Activated T-helper 9 cell treated with anti-CD3 and anti-CD28 coated beads, Interleukin-2, amount 50 U/mL, for 16 hours (primary cell): ENCODE measurements around the gene CNNM2.

Source experiments
- DNase-seq: peaks from one replicate; pipeline ENCODE4 v3.0.0-alpha.2; 2020; ENCODE audit warnings: low read depth

The CNNM2 gene

DNA sequence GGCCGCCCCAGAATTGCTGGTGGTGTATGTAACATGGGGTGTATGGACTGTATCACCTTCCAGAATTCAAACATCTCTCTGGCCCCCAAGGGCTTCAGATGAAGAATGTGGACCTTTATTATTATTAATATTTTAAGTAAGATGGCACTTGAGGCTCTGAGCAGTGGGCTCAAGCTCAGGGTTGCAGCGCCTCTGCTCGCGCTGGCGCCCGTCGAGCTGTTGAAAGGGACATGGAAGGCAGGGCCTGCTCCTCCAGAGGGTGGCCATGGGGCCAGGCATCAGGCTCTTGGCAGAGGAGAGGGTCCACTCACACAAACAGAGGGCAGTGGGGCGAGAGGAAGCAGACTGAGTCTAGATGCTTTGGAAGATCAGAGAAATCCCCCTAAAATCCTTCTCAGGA is 154.8 kb downstream of the CNNM2 start:
- no peak for DNase-seq

DNA sequence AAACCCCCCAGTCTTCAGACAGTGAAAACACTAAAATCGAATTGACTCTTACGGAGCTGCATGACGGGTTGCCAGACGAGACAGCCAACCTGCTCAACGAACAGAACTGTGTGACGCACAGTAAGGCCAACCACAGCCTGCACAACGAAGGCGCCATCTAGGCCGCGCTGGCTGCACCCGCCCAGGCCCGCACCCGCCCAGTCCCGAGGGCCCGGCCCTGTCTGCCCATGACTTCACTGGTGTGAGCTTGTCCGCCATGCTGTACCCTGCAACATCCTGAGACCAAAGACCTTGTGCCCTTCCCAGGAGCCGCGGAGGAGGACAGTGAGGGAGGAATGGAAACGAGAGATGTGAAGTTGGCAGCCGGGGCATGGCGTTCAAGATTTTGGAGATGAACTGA is 158.9 kb downstream of the CNNM2 start:
- DNase-seq, result no peak

DNA sequence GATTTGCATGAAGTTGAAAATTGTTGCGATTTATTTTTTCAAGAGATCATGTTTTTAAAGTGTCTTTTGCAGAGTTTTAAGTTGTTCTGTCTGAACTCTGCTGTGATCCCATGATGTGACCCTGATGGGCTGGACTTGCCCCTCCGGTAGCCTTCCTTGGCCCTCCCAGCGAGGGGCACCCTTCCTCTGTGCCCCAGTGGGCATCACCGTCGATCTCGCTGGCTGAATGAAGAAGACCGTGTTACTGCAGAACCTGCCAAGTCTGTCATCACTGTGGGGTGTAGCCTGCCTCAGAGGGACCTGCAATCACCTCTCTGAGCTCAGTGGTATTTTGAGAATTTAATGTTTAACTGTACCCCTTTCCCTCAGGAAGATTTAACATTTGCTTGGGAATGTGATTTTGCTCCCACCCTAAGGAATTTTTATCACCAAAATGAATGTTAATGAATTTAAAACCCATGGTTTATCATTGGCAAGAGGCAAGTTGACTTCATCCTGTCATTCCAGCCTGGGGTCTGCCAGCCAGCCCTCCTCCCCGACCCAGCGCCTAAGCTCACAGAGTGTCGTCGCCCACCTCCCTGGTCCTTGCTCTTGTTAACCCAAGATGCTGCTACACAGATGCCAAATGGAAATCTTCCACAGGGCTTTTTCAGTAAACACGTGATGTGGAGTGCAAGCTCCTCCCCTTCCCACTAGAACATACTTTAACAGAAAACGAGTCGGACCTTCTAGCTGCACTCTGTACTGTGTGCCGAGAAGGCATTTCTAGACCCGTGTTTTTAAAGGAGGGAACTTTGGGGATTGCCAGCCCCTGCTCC is 159.6 kb downstream of the CNNM2 start:
- no peak for DNase-seq

DNA sequence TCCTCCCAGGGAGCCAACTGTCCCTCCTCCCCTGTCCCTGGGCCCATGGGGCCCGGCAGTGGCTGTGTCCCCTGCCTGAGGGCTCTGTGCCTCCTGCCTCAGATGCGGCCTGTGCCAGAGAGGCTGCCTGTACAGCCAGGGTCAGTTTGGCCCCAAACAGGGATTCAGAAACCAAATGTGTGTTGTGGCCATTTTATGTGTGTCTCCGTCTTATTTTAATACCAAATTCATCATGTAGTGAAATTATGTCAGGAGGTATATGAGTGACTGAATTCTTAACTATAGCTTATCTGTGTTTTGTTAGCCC is 160.2 kb downstream of the CNNM2 start:
- DNase-seq, result no peak

DNA sequence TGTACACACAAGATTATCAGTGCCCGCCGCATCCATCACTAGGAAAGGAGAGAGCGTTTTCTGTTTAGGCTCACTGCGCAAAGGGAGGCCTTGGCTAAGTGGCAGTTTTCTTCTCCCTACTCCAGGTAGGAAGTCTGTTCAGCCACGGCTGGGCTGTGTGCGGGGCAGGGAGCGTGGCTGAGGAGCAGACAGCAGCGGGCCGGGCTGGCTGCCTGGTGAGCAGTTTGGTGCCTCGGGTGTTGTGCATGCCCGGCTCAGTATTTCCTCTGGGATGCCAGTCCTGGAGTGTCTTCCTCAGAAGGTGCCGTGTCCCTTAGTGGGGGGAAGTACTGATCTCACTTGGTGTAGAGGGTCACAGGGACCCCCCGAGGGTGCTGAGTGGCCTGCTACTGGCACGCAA is 160.6 kb downstream of the CNNM2 start:
- no peak for DNase-seq

DNA sequence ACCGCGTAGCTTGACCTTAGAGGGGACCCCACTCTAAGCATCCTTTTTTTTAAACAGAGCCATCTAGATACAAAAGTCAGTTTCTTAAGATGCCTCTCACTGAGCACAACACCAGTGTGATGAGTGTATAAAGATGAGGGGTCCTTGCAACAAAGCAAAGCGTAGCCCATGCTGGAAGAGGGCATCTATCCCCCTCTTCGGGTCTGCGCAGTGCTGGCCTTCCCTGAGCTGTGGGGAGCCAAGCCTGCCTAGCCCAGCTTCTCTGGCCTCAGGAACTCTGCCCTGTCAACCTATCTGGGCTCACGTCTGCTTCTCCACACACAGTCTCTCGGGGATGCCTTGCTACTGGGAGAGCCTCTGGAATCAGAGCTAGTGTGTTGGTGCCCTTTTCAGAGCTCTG is 161.0 kb downstream of the CNNM2 start:
- DNase-seq, result no peak

DNA sequence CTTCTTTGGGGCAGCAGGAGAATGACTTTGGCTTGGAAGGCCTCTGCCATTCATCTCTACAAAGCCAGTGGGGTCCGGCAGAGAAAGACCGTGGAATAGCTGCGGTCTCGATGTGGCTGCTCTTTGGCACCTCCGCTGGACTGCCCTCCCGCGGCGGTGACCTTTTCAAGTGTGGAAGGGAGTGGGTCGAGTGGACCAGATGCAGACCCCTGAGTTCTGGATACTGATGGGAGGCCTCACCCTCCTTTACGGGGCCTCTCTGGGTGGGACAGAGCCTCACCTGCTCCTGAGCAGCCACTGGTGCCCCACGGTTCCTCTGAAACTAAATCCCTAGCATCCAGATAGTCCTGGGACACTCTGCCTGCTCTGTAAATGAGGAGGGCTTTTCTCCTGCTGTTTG is 161.9 kb downstream of the CNNM2 start:
- no peak for DNase-seq

DNA sequence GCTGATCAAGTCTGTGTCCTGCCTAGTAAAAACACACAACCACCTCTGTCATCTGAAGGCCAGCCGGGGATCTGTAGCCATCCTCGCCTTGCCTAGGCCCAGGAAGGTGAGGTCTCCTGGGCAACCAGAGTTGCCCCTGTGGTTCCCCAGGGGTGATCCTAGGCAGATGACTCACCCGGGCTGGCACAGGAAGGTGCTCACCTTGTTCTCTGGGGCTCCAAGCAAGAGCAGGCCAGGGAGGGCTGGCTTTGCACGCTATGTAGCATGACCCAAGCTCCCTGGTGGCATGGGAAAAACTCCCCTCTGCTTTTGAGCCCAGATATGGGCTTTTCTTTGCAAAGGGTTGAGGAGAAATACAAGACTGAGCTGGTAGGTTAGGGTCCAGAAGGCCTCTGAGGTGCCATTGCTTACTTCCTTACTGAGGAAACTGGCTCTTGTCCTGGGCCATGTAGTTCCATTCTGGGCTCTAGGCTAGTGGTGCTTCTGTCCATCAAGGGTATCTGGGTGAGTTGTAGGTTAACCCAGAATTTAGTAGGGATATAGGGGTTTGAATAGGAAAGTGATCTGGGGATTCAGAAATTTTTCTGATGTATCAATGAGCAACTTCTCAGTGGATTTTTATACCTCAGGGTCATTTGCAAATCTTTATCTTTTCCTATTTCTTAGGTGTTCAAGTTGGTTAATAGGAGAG is 162.9 kb downstream of the CNNM2 start:
- no peak for DNase-seq

DNA sequence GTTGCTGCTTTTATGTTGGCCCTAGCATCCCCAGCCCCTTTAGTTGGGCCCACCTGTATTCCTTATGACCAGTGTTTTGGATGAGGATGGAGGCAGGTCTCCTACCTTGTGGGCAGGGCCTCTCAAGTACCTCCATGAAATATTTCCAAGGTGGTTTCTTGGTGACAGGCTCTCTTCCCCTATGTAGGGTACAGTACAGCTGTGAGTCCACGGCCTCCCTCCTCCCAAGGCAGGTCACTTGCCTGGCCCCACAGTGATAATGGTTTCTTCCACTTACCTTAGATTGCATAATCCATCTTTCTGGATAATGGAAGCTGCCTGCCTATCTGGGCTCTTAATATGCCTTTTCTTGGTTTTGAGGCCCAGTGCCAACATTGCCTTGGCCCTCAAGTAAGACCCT is 164.6 kb downstream of the CNNM2 start:
- no peak for DNase-seq

DNA sequence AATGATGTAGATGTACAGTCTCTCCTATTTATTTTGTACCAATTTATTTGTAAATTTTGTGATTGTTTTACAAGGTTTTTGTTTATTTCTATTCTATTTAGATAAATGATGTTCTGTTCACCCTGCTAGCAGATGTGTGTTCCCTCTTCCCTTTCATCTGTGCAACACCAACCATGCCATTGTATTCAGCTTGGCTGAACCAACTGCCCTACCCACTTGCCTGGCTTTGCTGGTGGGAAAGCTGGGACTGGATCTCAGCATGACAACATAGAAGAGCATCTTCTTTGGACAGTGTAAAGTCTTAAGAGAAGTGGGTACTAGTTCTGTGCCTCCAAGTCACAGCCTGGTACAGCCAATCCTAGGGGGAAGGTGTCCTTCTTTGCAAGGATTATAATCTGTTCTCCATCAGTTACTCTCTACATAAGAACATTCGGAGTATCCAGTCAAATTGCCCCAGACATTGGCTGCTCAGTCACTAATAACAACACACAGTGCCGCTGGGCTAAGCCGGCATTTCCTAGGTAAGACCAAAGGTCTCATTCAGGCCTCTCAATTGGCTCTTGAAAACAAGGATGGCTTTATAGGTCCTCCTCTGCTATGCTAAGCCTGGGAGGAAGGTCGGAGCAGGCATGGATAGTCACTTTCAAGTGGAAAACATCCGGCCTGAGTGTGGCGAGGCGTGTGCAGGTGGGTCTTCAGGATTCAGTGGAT is 165.3 kb downstream of the CNNM2 start:
- no peak for DNase-seq

DNA sequence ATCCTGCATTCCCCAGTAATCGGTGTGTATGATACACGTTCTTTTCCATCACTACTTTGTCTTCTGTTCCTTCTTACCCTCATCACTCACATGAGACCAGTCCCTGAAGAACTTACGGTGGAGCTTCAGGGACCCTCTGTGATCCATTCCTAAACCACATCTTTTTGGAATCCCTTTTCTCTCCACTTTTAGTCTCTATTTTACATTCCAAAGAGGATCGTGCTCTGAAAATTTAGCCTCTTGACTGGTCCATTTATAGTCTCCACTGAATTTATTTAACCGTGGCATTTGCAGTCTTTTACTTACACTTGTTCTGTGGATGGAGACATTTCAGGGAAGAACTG is 165.9 kb downstream of the CNNM2 start:
- DNase-seq, result no peak

DNA sequence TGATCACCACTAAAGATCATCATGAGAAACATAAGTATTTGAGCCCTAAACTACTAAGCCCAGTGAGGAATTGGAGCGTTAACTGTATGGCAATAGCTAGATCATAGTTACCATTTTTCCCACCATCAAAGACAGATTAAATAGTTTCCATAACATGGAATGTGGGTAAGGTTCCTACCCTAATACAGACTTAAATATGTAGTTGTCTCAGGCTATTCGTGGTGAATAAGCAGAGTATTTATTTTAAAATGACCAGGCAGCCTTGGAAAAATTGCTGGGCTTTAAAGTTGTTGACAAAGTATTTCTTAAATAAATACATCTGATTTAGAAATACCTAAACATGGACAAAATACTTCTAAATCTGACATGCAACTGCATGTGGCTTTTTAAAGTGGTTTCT is 168.2 kb downstream of the CNNM2 start:
- DNase-seq, result no peak

DNA sequence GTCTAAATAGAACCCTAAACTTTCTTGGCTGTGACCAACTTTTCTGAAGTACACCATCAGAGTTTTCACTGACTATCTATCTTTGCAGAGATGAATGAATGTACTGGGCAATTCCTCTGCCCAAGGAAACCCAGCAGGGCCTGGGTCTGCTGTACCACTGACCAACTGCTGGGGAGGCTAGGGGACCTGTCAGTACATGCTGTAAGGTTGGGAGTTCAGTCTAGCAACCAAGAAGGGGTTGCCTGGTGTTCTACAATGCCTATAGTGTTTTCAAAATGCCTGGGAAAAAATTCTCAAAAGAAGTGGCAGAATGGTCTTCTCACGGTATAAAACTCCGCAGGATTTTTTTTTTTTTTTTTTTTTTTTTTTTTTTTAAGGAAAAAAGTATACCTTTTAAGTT is 168.7 kb downstream of the CNNM2 start:
- no peak for DNase-seq

DNA sequence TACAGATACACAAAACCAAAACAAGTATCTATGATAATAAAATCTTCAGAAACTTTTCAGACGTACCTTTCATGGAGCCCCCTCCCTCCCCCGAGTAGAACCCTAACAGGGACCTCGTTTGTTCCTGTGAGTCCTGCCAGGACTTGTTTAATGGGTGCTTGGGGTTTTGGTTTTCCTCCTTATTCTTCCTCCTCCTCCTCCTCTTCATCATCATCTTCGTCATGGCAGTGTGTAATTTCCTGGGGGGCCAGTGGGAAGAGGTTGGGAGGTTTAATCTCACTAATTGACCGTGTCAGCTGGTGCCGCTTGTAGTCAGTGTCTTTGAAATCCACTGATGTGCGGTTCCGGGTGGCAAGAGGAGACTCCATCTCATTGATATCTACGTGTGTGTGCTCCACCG is 171.4 kb downstream of the CNNM2 start:
- DNase-seq, result no peak

DNA sequence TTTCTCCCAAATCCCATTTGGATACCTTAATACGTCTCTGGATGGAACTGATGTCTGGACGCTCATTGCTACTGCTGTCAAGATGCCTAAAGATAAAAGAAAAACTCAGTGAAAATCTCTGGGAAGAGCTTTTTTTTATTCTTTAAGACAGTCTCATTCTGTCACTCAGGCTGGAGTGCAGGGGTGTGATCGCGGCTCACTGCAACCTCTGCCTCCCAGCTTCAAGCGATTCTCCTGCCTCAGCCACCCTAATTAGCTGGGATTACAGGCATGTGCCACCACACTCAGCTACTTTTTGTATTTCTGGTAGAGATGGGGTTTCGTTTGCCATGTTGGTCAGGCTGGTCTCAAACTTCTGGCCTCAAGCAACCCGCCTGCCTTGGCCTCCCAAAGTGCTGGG is 172.8 kb downstream of the CNNM2 start:
- DNase-seq, result no peak

DNA sequence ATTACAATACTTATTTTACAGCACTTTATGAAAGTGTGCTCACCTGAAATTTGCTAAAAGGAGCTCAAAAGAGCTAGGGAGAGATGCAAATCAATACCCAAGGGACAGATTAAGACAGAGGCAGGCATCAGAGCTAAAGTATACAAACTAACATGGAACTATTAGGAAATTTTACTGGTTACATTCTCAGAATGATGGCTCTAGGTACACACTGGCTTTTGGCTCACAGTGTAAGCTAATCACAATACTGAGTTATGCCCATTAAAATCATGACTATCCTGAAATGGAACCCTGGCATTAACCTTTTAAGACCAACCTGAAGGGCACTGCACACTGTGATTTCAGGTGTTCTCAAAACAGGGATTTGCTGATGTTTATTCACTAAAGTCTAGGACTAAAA is 176.9 kb downstream of the CNNM2 start:
- DNase-seq, result no peak

DNA sequence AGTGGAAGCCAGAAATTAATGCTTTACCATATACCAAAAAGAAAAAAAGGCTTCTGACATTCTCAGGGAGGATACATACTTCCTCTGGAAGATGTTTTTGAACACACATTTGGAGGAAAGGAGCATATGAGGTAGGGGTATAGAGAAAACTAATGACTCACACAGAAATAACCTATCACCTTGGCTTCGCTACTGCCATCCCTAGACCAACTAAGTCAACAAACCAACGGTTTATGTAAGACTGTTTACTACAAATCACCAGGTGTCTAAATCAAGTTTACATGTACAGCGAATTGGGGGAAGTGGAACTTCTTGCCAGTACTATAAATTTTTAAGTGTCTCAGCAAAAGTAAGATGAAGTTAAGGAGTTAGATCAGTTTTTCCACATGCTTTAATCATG is 178.0 kb downstream of the CNNM2 start:
- DNase-seq, result no peak

DNA sequence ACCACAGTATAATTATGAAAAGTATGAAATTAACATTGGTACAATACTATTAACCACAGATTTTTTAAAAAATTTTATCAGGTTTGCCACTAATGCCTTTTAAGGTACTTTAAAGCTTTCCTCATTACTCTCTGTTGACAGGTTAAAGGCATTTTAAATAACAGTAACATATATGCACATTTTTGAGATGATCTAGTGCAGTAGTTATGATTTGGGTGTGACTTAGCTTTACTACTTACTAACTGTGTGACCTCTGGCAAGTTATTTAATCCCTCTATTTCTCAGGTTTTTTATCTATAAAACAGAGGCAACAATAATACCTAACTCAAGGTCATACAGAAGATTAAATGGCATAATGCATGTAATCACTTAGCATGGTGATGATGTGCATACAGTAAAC is 180.1 kb downstream of the CNNM2 start:
- no peak for DNase-seq

DNA sequence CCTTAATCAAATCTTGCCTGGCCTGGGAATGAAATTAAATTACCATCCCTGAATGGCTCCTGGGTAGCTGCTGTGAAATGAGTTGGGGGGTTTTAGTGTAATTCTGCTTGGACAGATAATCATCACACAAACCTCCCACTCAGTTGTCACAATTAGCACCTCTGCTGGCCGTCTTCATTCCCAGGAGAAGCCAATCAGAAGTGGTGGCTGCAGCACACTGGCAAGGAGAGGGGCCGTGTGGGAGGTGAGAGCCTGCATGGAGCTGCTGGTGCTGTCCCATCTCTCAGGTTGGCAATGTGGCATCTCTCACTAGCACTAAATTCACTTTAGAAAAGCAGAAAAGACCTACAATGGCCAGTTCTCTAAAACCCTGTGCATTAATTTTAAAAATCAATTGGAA is 182.5 kb downstream of the CNNM2 start:
- DNase-seq, result no peak

DNA sequence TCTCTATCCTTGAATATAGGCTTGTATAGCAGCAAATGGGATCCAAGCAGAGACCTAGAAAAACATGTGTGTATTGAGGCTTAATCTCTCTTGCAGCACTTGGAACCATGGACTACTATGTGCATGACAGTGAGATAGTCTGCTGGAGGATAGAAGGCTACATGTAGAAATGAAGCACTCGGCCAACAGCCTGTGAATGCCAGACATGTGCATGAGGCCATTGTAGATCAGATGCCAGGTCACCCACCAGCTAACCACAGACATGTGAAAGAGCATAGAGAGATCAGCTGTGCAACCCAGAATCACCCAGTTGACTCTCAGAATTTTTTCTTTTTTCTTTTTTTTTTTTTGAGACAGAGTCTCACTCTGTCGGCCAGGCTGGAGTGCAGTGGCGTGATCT is 184.1 kb downstream of the CNNM2 start:
- no peak for DNase-seq

DNA sequence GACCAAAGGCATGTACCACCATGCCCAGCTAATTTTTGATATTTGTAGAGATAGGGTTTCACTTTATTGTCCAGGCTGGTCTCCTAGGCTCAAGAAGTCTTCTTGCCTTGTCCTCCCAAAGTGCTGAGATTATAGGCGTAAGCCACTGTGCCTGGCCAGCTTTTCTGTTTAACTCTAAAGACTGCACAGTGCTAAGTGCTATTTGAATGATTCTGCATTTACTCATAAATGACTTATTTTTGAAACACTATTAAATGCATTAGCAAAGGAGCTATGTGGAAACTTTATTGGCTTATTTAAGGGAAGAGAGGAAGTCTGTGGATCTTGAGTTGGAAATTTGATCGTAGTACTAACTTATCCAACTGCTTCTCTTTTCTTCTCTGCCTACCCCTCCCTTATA is 185.9 kb downstream of the CNNM2 start:
- DNase-seq, result no peak

DNA sequence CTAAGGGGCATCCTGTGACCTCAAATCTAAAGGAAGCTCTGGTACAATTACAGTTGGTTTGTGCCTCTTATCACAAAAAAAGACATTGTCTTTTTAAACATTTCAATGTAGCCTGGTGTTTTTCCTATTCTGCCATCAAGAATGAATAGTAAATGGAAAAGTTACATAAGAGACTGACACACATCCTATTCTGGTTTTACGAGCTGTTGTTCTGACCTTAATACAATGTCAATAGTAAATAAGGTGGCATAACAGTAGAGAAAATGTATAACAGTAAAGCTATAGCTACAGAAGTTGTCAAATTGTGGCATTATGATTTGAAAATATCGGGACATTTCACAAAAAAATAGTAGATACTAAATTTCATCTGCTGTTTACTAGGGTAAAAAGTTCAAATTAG is 186.6 kb downstream of the CNNM2 start:
- no peak for DNase-seq

DNA sequence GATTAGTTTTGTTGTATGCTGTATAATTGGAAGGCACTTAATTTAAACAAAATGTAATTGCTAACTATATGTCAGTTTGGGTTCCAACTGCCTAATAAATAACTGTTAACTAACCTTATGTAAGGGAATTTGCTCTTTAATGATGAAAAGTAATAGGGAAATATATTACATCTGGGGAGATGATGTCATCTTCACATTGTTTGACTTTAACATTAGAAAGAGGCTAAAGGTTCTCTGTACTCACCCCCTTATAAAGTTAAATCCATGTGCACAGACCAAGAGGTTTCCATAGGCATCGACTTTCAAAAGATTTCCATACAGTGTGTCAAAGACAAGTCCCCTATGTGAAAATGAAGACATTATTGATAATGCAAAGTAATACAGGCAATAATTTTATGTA is 187.4 kb downstream of the CNNM2 start:
- DNase-seq, result no peak

DNA sequence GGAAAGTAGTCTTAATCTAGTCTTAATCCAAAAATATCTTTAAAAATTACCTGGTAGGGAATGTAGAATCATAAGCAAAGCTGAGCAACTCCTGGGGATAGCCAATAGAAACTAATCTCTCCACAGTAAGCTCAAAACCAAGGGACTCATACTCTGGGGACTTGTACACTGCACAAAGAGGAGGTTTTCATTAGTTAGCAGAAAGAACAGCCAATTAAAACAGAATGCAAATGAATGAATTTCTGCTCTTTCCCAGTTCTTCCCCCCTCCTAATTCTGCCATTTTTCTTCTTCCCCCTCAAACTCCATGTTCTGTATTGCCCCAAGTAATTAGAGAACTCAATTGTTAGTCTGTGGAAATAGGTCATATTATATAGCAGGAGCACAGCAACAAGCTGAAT is 188.4 kb downstream of the CNNM2 start:
- DNase-seq, result no peak
